CD4-positive, alpha-beta T cell (primary cell): Measurements from ENCODE around the gene ATP8A2. TPM values are rescaled to one million over a fixed set of nuclear protein-coding genes. Genes with fewer than 3 reads are reported as not detected.

Source experiments
- ATAC-seq: fragments of 200-7000 bp; cut with Tn5 transposase; one replicate; pipeline ENCODE4 v1.10.0; 2022; ENCODE audit warnings: mild to moderate bottlenecking; ENCODE audit not compliant: poor library complexity
- CTCF ChIA-PET: fragments of 350-600 bp; sonication (Branson Sonifier 250); formaldehyde crosslinking; loops from one replicate; lab custom pipeline; 2021; ENCODE audit warnings: antibody characterized with exemption, inconsistent platforms; lab: Charles Lee
- POLR2A ChIA-PET: fragments of 350-600 bp; sonication (Branson Sonifier 250); formaldehyde crosslinking; loops from one replicate; lab custom pipeline; 2021; ENCODE audit warnings: antibody characterized with exemption, inconsistent platforms; lab: Charles Lee
- DNase-seq, 14 experiments: peaks; one replicate each; pipeline ENCODE4 v3.0.0-alpha.2; 2013 to 2020; ENCODE audit warnings: mixed read lengths in 2 of 14
- H3K27ac ChIP-seq, 2 donors: one replicate each; pipeline versions ENCODE4 v1.5.1 to v1.7.0; 2013; ENCODE audit warnings: low read length in 2 of 2, low read depth in 1 of 2, mild to moderate bottlenecking in 1 of 2
- H3K27me3 ChIP-seq, 2 experiments: 1 replicate in 1 of 2; 2 replicates in 1 of 2; pipeline versions ENCODE4 v1.6.1 to v1.7.0; 2013; ENCODE audit warnings: low read length in 2 of 2, control low read depth in 1 of 2, mild to moderate bottlenecking in 1 of 2, moderate library complexity in 1 of 2; ENCODE audit not compliant: insufficient read depth in 2 of 2, control insufficient read depth in 1 of 2
- H3K36me3 ChIP-seq: one replicate; pipeline ENCODE4 v1.6.1; 2013; ENCODE audit warnings: low read length, control low read depth; ENCODE audit not compliant: insufficient read depth
- H3K4me1 ChIP-seq: one replicate; pipeline ENCODE4 v1.6.1; 2013; ENCODE audit warnings: low read length, control low read depth; ENCODE audit not compliant: insufficient read depth
- H3K4me3 ChIP-seq: one replicate; pipeline ENCODE4 v1.5.1; 2013; ENCODE audit warnings: mild to moderate bottlenecking, low read length, moderate library complexity
- H3K9me3 ChIP-seq, 2 experiments: 1 replicate in 1 of 2; 2 replicates in 1 of 2; pipeline versions ENCODE4 v1.6.1 to v1.7.0; 2013; ENCODE audit warnings: low read length in 2 of 2, mild to moderate bottlenecking in 2 of 2, control low read depth in 1 of 2, moderate library complexity in 1 of 2; ENCODE audit not compliant: control insufficient read depth in 1 of 2, insufficient read depth in 1 of 2
- H3K27ac Mint-ChIP-seq: one replicate; pipeline ENCODE4 v1.8.0; 2020; ENCODE audit warnings: mixed read lengths
- H3K27me3 Mint-ChIP-seq: one replicate; pipeline ENCODE4 v1.8.0; 2021; ENCODE audit warnings: mixed read lengths
- H3K36me3 Mint-ChIP-seq: one replicate; pipeline ENCODE4 v1.8.0; 2021; ENCODE audit warnings: low read depth, mixed read lengths
- H3K4me1 Mint-ChIP-seq: one replicate; pipeline ENCODE4 v1.8.0; 2021; ENCODE audit warnings: low read depth, mixed read lengths
- H3K4me3 Mint-ChIP-seq: one replicate; pipeline ENCODE4 v1.8.0; 2020; ENCODE audit warnings: mild to moderate bottlenecking, mixed read lengths
- H3K9me3 Mint-ChIP-seq: one replicate; pipeline ENCODE4 v1.8.0; 2020; ENCODE audit warnings: mixed read lengths
- CTCF ChIP-seq: fragments of 200-600 bp; IDR thresholded peaks from one replicate; pipeline ENCODE4 v1.8.0; 2022; ENCODE audit warnings: antibody characterized with exemption, mild to moderate bottlenecking
- intact Hi-C, 2 experiments: fragments of 100-400 bp; cut with DNase I in 1 of 2; cut with micrococcal nuclease in 1 of 2; formaldehyde crosslinking; loops; one replicate each; pipeline versions ENCODE4 v1.15.1 to v1.9.0; 2023 to 2025; cut with DNase I, micrococcal nuclease
- total RNA-seq, 174 experiments: library from RNA in 2 of 174; stranded (reverse) in 2 of 174; gene quantifications; one replicate each; pipeline ENCODE4 v1.2.3 and lab custom pipeline; 2021 to 2026

The ATP8A2 gene
- total RNA-seq, 2 experiments from 2014 or later, result 0.22 to 0.36 TPM

- ATAC-seq (no peak), DNase-seq (no peak)
- H3K36me3 ChIP-seq, result no peaks in the 10 kb centered on the region
- ChIA-PET POLR2A (no interaction called here), CTCF (no interaction called here)
- no peak overlapping the region for H3K27ac Mint-ChIP-seq
- TF ChIP-seq CTCF, result no peak
- no peaks in the 10 kb centered on the region for H3K9me3 Mint-ChIP-seq
- no peaks in the 10 kb centered on the region for H3K9me3 ChIP-seq
- no peak overlapping the region for H3K4me3 ChIP-seq
- no peaks in the 10 kb centered on the region for H3K27me3 ChIP-seq
- no peaks in the 10 kb centered on the region for H3K4me1 Mint-ChIP-seq
- H3K4me1 ChIP-seq, result no peaks in the 10 kb centered on the region
- H3K36me3 Mint-ChIP-seq, result no peaks in the 10 kb centered on the region
- intact Hi-C loops, result no loop called here
- H3K4me3 Mint-ChIP-seq, result no peak overlapping the region
- H3K27me3 Mint-ChIP-seq, result peaks cover 17% of the 10 kb centered on the region
- no peak overlapping the region for H3K27ac ChIP-seq
These were observed 351.1 kb downstream of the ATP8A2 start for GRCh38 chr13:25722893-25723292.

GRCh38 chr13:25725104-25725503 is 353.3 kb downstream of the ATP8A2 start:
- ChIA-PET CTCF (no interaction called here), POLR2A (no interaction called here)
- H3K4me1 ChIP-seq, result no peaks in the 10 kb centered on the region
- Mint-ChIP-seq H3K27ac (no peak overlapping the region), H3K27me3 (peaks cover 20% of the 10 kb centered on the region), H3K4me3 (no peak overlapping the region), H3K9me3 (no peaks in the 10 kb centered on the region), H3K36me3 (no peaks in the 10 kb centered on the region), H3K4me1 (no peaks in the 10 kb centered on the region)
- intact Hi-C loops, result no loop called here
- no peak overlapping the region for H3K27ac ChIP-seq
- no peak for ATAC-seq
- no peak for DNase-seq
- H3K4me3 ChIP-seq, result no peak overlapping the region
- H3K9me3 ChIP-seq, result no peaks in the 10 kb centered on the region
- TF ChIP-seq CTCF, result no peak
- no peaks in the 10 kb centered on the region for H3K27me3 ChIP-seq
- H3K36me3 ChIP-seq, result no peaks in the 10 kb centered on the region

DNA sequence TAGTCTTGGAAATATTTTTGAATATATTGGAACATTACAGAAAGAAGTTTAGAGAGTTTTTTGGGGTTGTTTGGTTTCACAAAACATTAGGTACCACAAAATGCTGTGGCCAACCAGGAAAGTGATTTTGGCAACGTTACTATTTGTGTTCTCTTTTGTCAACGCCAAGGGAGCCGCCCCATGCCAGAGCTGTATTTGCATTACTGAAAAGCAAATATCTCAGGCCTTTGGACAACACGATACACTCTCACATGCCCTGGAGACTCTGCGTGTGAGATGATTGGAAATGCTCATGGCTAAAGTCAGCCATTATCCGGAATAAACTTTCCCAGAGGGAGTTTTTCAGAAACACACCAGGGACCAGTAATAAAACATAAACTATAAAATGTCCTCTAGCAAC is 355.5 kb downstream of the ATP8A2 start:
- H3K27ac Mint-ChIP-seq, result no peak overlapping the region
- no peaks in the 10 kb centered on the region for H3K4me1 Mint-ChIP-seq
- no peaks in the 10 kb centered on the region for H3K4me1 ChIP-seq
- H3K4me3 Mint-ChIP-seq, result no peak overlapping the region
- H3K27me3 Mint-ChIP-seq, result peaks cover 14% of the 10 kb centered on the region
- H3K4me3 ChIP-seq, result no peak overlapping the region
- H3K27ac ChIP-seq, result no peak overlapping the region
- intact Hi-C loops, result no loop called here
- DNase-seq (no peak), ATAC-seq (no peak)
- H3K9me3 ChIP-seq, result no peaks in the 10 kb centered on the region
- H3K27me3 ChIP-seq, result no peaks in the 10 kb centered on the region
- POLR2A ChIA-PET, result no interaction called here
- H3K36me3 ChIP-seq, result no peaks in the 10 kb centered on the region
- CTCF ChIA-PET, result no interaction called here
- no peaks in the 10 kb centered on the region for H3K9me3 Mint-ChIP-seq
- no peak for TF ChIP-seq CTCF
- H3K36me3 Mint-ChIP-seq, result no peaks in the 10 kb centered on the region
